Erythroblast (primary cell): Measurements from ENCODE around the gene ZNF521.

ENCODE experiments used
- GATA1 ChIP-seq: IDR thresholded peaks from 2 replicates; pipeline ENCODE4 v1.6.1; 2011; ENCODE audit warnings: low read depth, mild to moderate bottlenecking, control low read depth, low read length, moderate library complexity
- POLR2A ChIP-seq: IDR thresholded peaks from 2 replicates; pipeline ENCODE4 v1.6.1; 2011; ENCODE audit warnings: mild to moderate bottlenecking, low read length

DNA sequence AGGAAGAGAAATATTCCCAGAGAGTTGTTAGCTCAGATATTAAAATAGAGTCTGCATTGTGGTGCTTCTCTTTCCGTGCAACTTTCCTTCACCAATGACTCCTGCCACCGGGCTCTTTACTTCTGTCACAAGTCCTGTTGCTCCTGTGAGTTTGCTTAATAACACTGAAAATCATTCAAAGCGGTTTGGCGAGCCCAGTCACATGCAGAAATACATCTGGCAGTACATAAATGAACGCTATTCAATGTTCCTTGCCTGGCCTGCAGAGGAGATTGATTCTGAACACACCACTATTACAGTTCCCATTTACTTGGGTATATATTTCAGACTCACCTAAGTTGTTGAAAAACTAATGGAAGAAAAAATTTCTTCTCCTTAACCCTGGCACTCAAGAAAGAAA lies 276.6 kb downstream of the ZNF521 start:
- no peak for TF ChIP-seq POLR2A
- no peak for TF ChIP-seq GATA1
